ENCODE data around the gene ARL17B.
"Not testable (repeated sequence)": the region's sequence is repeated elsewhere in the genome, so short reads cannot be mapped to it uniquely, and the experiment has no call there.

ARL17B gene

GRCh38 chr17:46244949-46245768 is 116.4 kb downstream of the ARL17B start:
- DNase-seq = not testable (repeated sequence)

- not testable (repeated sequence) for DNase-seq
Observed at GRCh38 chr17:46244339-46244913, 117.1 kb downstream of the ARL17B start.

- DNase-seq = not testable (repeated sequence)
Observed at GRCh38 chr17:46243928-46244327, 117.6 kb downstream of the ARL17B start.

GRCh38 chr17:46243505-46243904 is 118.1 kb downstream of the ARL17B start:
- not testable (repeated sequence) for DNase-seq

GRCh38 chr17:46231359-46231758 is 130.2 kb downstream of the ARL17B start:
- DNase-seq = not testable (repeated sequence)

GRCh38 chr17:46225274-46225794 is 136.2 kb downstream of the ARL17B start:
- peak; percentile 95 for DNase-seq

- not testable (repeated sequence) for DNase-seq
Observed at GRCh38 chr17:46224864-46225263, 136.7 kb downstream of the ARL17B start.
